Liver (tissue), 9 donors: ENCODE results near the gene SLC35C1. TPM values are rescaled to one million over a fixed set of nuclear protein-coding genes. Genes with fewer than 3 reads are reported as not detected.

Experiments used
- DNase-seq: peaks from one replicate; pipeline ENCODE4 v3.0.0-alpha.2; 2017; ENCODE audit warnings: low spot score
- H3K27ac ChIP-seq, 2 donors: one replicate each; pipeline ENCODE4 v1.7.0; 2013; ENCODE audit warnings: inconsistent platforms in 2 of 2, low read length in 2 of 2, control low read depth in 1 of 2, low read depth in 1 of 2, mild to moderate bottlenecking in 1 of 2
- H3K27me3 ChIP-seq, 4 donors: one replicate each; pipeline versions ENCODE4 v1.6.1 to v1.7.0; 2013; ENCODE audit warnings: low read length in 3 of 4, inconsistent platforms in 1 of 4, mild to moderate bottlenecking in 1 of 4, moderate library complexity in 1 of 4; ENCODE audit not compliant: control insufficient read depth in 4 of 4, insufficient read depth in 4 of 4
- H3K36me3 ChIP-seq, 4 donors: one replicate each; pipeline versions ENCODE4 v1.6.1 to v1.7.0; 2013; ENCODE audit warnings: low read length in 3 of 4, mild to moderate bottlenecking in 3 of 4, low read depth in 1 of 4, moderate library complexity in 1 of 4; ENCODE audit not compliant: control insufficient read depth in 4 of 4, insufficient read depth in 3 of 4
- H3K4me1 ChIP-seq, 4 donors: one replicate each; pipeline versions ENCODE4 v1.6.1 to v1.7.0; 2013; ENCODE audit warnings: low read length in 3 of 4, mild to moderate bottlenecking in 3 of 4, moderate library complexity in 1 of 4; ENCODE audit not compliant: control insufficient read depth in 4 of 4, insufficient read depth in 4 of 4
- H3K4me3 ChIP-seq, 3 donors: one replicate each; pipeline versions ENCODE4 v1.6.1 to v1.7.0; 2013; ENCODE audit warnings: low read length in 3 of 3, control low read depth in 1 of 3, low read depth in 1 of 3, mild to moderate bottlenecking in 1 of 3
- H3K9ac ChIP-seq, 2 donors: one replicate each; pipeline ENCODE4 v1.7.0; 2013; ENCODE audit warnings: low read length in 2 of 2, mild to moderate bottlenecking in 2 of 2, moderate library complexity in 2 of 2, control low read depth in 1 of 2, low read depth in 1 of 2
- H3K9me3 ChIP-seq, 4 donors: one replicate each; pipeline versions ENCODE4 v1.6.1 to v1.7.0; 2013; ENCODE audit warnings: low read length in 3 of 4; ENCODE audit not compliant: control insufficient read depth in 4 of 4
- ATF3 ChIP-seq: IDR thresholded peaks from 2 replicates; pipeline ENCODE4 v1.6.1; 2016; ENCODE audit warnings: antibody characterized with exemption
- CTCF ChIP-seq: fragments of 150-350 bp; IDR thresholded peaks from 2 replicates; pipeline ENCODE4 v1.5.1; 2017; ENCODE audit warnings: improper control_type of control experiment, low read depth, low read length; ENCODE audit not compliant: missing input control
- EGR1 ChIP-seq, 2 donors: IDR thresholded peaks; 2 replicates each; pipeline ENCODE4 v1.6.1; 2016 to 2018; ENCODE audit warnings: antibody characterized with exemption in 2 of 2, low read depth in 2 of 2
- FOXA1 ChIP-seq: IDR thresholded peaks from 2 replicates; pipeline ENCODE4 v1.6.1; 2016; ENCODE audit warnings: antibody characterized with exemption
- FOXA2 ChIP-seq: IDR thresholded peaks from 2 replicates; pipeline ENCODE4 v1.6.1; 2016; ENCODE audit warnings: antibody characterized with exemption
- GABPA ChIP-seq, 2 donors: IDR thresholded peaks in 1 of 2; conservative IDR thresholded peaks in 1 of 2; 2 replicates each; pipeline ENCODE4 v1.6.1; 2016; ENCODE audit warnings: antibody characterized with exemption in 2 of 2, mild to moderate bottlenecking in 1 of 2, moderate library complexity in 1 of 2
- HNF4A ChIP-seq, 2 donors: conservative IDR thresholded peaks; 2 replicates each; pipeline ENCODE4 v1.6.1; 2016; ENCODE audit warnings: antibody characterized with exemption in 2 of 2, mild to moderate bottlenecking in 2 of 2
- HNF4G ChIP-seq: IDR thresholded peaks from 2 replicates; pipeline ENCODE4 v1.6.1; 2016; ENCODE audit warnings: antibody characterized with exemption
- JUND ChIP-seq, 2 donors: IDR thresholded peaks; 2 replicates each; pipeline ENCODE4 v1.6.1; 2016; ENCODE audit warnings: antibody characterized with exemption in 2 of 2
- MAX ChIP-seq: IDR thresholded peaks from 2 replicates; pipeline ENCODE4 v1.6.1; 2016; ENCODE audit warnings: antibody characterized with exemption
- NR2F2 ChIP-seq: IDR thresholded peaks from 2 replicates; pipeline ENCODE4 v1.6.1; 2016; ENCODE audit warnings: antibody characterized with exemption
- RAD21 ChIP-seq, 2 donors: IDR thresholded peaks; 2 replicates each; pipeline ENCODE4 v1.6.1; 2016; ENCODE audit warnings: antibody characterized with exemption in 2 of 2, mild to moderate bottlenecking in 2 of 2
- REST ChIP-seq: IDR thresholded peaks from 2 replicates; pipeline ENCODE4 v1.6.1; 2016; ENCODE audit warnings: antibody characterized with exemption, mild to moderate bottlenecking
- RXRA ChIP-seq, 2 donors: IDR thresholded peaks; 2 replicates each; pipeline ENCODE4 v1.6.1; 2017 to 2018; ENCODE audit warnings: antibody characterized with exemption in 2 of 2, mild to moderate bottlenecking in 1 of 2
- SP1 ChIP-seq: IDR thresholded peaks from 2 replicates; pipeline ENCODE4 v1.6.1; 2018; ENCODE audit warnings: antibody characterized with exemption, mild to moderate bottlenecking
- TAF1 ChIP-seq: conservative IDR thresholded peaks from 2 replicates; pipeline ENCODE4 v1.6.1; 2016; ENCODE audit warnings: antibody characterized with exemption, mild to moderate bottlenecking
- YY1 ChIP-seq: IDR thresholded peaks from 2 replicates; pipeline ENCODE4 v1.6.1; 2016; ENCODE audit warnings: antibody characterized with exemption, mild to moderate bottlenecking
- ZBTB33 ChIP-seq: IDR thresholded peaks from 2 replicates; pipeline ENCODE4 v1.6.1; 2016; ENCODE audit warnings: antibody characterized with exemption
- WGBS: extraction: QIAGEN DNeasy Blood & Tissue Kit; methylation state at CpG from one replicate; pipeline ENCODE4 v1.1.7; 2013; 5-methylcytosine and 5-hydroxymethylcytosine counted together
- polyA plus RNA-seq, 2 donors: library from polyadenylated mRNA; stranded (reverse) in 1 of 2; unstranded in 1 of 2; fragments of 200-250 nt in 1 of 2; fragments of >200 nt in 1 of 2; fragmentation: Nextera tagmentation in 1 of 2; extraction: Ambion mirVana in 1 of 2; gene quantifications; one replicate each; pipeline versions ENCODE4 v1.2.1 to v1.2.3, GENCODE V29; 2013 to 2015
- total RNA-seq, 2 donors: library from RNA; depleted of rRNA; stranded (reverse); fragments of >200 nt; gene quantifications; one replicate each; pipeline ENCODE4 v1.2.3, GENCODE V29; 2014
- donor health status: healthy.
- donor health status: healthy.
- donor health status: healthy.
- donor health status: healthy.
- donor health status: healthy.

Gene SLC35C1
- total and polyA plus RNA-seq, 4 donors = 2.5 to 82.0 (median 46.1) TPM

GRCh38 chr11:45847911-45848316 lies 43.0 kb downstream of the SLC35C1 start:
- no peak for DNase-seq
- H3K9ac ChIP-seq = peak overlapping the region; percentile 94
- H3K36me3 ChIP-seq = no peaks in the 10 kb centered on the region
- peak overlapping the region; percentile 87 to 95 for H3K27ac ChIP-seq
- H3K4me1 ChIP-seq = peaks cover 16 to 85% (median 67%) of the 10 kb centered on the region in 4 donors
- no peaks in the 10 kb centered on the region for H3K9me3 ChIP-seq
- H3K27me3 ChIP-seq = no peaks in the 10 kb centered on the region
- peak overlapping the region; percentile 60 to 98 (median 81) for H3K4me3 ChIP-seq
- peak; percentile 10 for TF ChIP-seq CTCF
- no peak for TF ChIP-seq RAD21 (IDR thresholded peaks at IDR 0.05)
- under 1% methylated on average over 16 of the region's 16 CpGs for WGBS

- Histone ChIP-seq H3K9me3 (no peaks in the 10 kb centered on the region), H3K9ac (peak overlapping the region; percentile 94), H3K36me3 (peaks cover 0 to 4% (median under 1%) of the 10 kb centered on the region in 4 donors), H3K27ac (peak overlapping the region; percentile 87 to 95), H3K27me3 (no peaks in the 10 kb centered on the region), H3K4me3 (peak overlapping the region; percentile 60 to 98 (median 81)), H3K4me1 (peaks cover 20 to 89% (median 70%) of the 10 kb centered on the region in 4 donors)
- DNase-seq = no peak
- peak; percentile 63 to 64 for TF ChIP-seq RXRA (IDR thresholded peaks at IDR 0.05)
- peak; percentile 2 for TF ChIP-seq CTCF
- no peak for TF ChIP-seq REST
- no peak for TF ChIP-seq EGR1 (IDR thresholded peaks at IDR 0.05; ENCODE audit: low read depth in 2 of 2)
- peak; percentile 34 for TF ChIP-seq MAX
- no peak for TF ChIP-seq FOXA1
- TF ChIP-seq TAF1 = peak; percentile 83
- TF ChIP-seq SP1 = peak; percentile 75
- TF ChIP-seq JUND (IDR thresholded peaks at IDR 0.05) = no peak
- no peak for TF ChIP-seq NR2F2
- TF ChIP-seq FOXA2 = no peak
- TF ChIP-seq ATF3 = no peak
- TF ChIP-seq ZBTB33 = no peak
- peak; percentile 66 for TF ChIP-seq HNF4G
- peak; percentile 14 to 33 for TF ChIP-seq RAD21 (IDR thresholded peaks at IDR 0.05)
- no peak for TF ChIP-seq GABPA (IDR thresholded peaks at IDR 0.05 in 1 of 2, conservative IDR thresholded peaks at IDR 0.05 in 1 of 2)
- peak; percentile 69 to 80 for TF ChIP-seq HNF4A (conservative IDR thresholded peaks at IDR 0.05)
- TF ChIP-seq YY1 = peak; percentile 78
- WGBS = 22% methylated on average over 8 of the region's 8 CpGs
Measured at GRCh38 chr11:45848654-45849081, 43.7 kb downstream of the SLC35C1 start.
